Measurements from ENCODE around the gene OR10H4. TPM values are rescaled to one million over a fixed set of nuclear protein-coding genes. Genes with fewer than 3 reads are reported as not detected.

OR10H4 gene
- total RNA-seq, 1 donor from 2014 or later: not detected

DNA sequence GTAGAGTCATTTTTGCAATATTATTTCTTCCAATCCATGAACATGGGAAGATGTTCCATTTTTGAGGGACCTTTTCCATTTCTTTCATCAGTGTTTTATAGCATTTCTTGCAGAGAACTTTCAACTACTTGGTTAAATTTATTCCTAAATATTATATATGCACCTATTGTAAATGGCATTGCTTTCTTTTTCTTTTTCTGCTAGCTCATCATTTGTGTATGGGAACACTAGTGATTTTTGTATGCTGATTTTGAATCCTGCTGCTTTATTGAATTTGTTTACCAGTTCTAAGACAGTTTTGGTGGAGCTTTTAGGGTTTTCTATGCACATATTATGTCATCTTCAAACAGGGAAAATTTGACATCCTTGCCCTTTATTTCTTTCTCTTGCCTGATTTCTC lies 43.8 kb upstream of the OR10H4 start:
- Mint-ChIP-seq H3K27me3 (peaks cover 35% of the 10 kb centered on the region), H3K9me3 (peaks cover 4% of the 10 kb centered on the region), H3K4me3 (no peak overlapping the region), H3K27ac (no peak overlapping the region), H3K36me3 (ENCODE audit: low read depth) (no peaks in the 10 kb centered on the region), H3K4me1 (peaks cover 3% of the 10 kb centered on the region)
- ATAC-seq (ENCODE audit: low read depth) (no peak), DNase-seq (no peak)
- ChIA-PET POLR2A (no interaction called here), CTCF (no interaction called here)
- intact Hi-C loops (cut with micrococcal nuclease): no loop called here
- no peak for TF ChIP-seq CTCF (IDR thresholded peaks at IDR 0.05)

DNA sequence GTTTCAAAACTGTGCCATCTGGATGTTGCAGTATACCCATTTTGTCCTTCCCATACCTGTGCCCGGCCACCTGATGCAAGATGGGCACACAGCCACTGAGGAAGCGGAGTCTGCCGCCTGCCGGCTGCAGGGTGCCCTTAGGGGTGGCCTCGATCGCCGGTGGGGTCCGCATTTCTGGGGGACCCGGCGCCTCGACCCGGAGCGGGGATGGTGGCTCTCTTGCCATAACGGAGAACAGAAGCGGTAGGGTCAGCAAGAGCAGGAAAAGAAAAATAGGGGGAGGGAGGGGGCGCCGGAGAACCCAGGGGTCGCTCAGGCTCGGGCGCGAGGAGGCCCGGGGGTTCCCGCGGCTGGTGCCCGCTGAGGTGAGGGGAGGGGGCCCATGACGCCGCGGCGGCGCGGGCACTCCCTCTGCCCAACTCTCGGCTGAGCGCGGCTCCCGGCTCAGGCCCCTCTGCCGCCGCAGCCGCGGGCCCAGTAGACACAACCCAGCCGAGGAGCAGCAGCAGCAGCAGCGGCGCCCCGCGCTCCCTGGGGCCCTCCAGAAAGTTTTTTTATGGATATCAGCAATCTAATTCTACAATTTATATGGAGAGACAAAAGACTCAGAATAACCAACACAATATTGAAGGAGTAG lies 37.1 kb upstream of the OR10H4 start:
- POLR2A ChIA-PET: interaction anchor here (0.6 kb wide), 1 partner anchor 282 kb away, joined by 5 read pairs; no protein-coding TSS in a partner anchor
- no peaks in the 10 kb centered on the region for H3K36me3 Mint-ChIP-seq (ENCODE audit: low read depth)
- H3K4me1 Mint-ChIP-seq: peaks cover 2% of the 10 kb centered on the region
- CTCF ChIA-PET: no interaction called here
- TF ChIP-seq CTCF (IDR thresholded peaks at IDR 0.05): no peak
- H3K4me3 Mint-ChIP-seq: no peak overlapping the region
- intact Hi-C loops (cut with micrococcal nuclease): no loop called here
- H3K9me3 Mint-ChIP-seq: peaks cover 9% of the 10 kb centered on the region
- ATAC-seq (ENCODE audit: low read depth) (no peak), DNase-seq (no peak)
- H3K27me3 Mint-ChIP-seq: peaks cover 41% of the 10 kb centered on the region
- H3K27ac Mint-ChIP-seq: no peak overlapping the region

GRCh38 chr19:15913384-15913783 lies 35.4 kb upstream of the OR10H4 start:
- Mint-ChIP-seq H3K9me3 (peaks cover 7% of the 10 kb centered on the region), H3K4me3 (no peak overlapping the region), H3K4me1 (peaks cover 6% of the 10 kb centered on the region), H3K36me3 (ENCODE audit: low read depth) (no peaks in the 10 kb centered on the region), H3K27me3 (peaks cover 47% of the 10 kb centered on the region), H3K27ac (no peak overlapping the region)
- DNase-seq (no peak), ATAC-seq (ENCODE audit: low read depth) (no peak)
- intact Hi-C loops (cut with micrococcal nuclease): no loop called here
- CTCF ChIA-PET: no interaction called here
- no peak for TF ChIP-seq CTCF (IDR thresholded peaks at IDR 0.05)
- POLR2A ChIA-PET: no interaction called here

GRCh38 chr19:15913830-15914229 lies 35.0 kb upstream of the OR10H4 start:
- CTCF ChIA-PET: no interaction called here

GRCh38 chr19:15915109-15915508 lies 33.7 kb upstream of the OR10H4 start:
- Mint-ChIP-seq H3K27me3 (peaks cover 43% of the 10 kb centered on the region), H3K27ac (no peak overlapping the region), H3K9me3 (peaks cover 7% of the 10 kb centered on the region), H3K4me3 (no peak overlapping the region), H3K4me1 (peaks cover 6% of the 10 kb centered on the region), H3K36me3 (ENCODE audit: low read depth) (no peaks in the 10 kb centered on the region)
- intact Hi-C loops (cut with micrococcal nuclease): no loop called here
- DNase-seq (no peak), ATAC-seq (ENCODE audit: low read depth) (no peak)
- no peak for TF ChIP-seq CTCF (IDR thresholded peaks at IDR 0.05)
- POLR2A ChIA-PET: no interaction called here
- CTCF ChIA-PET: no interaction called here

More at GRCh38 chr19:15913830-15914229, 35.0 kb upstream of the OR10H4 start:
- no peak for TF ChIP-seq CTCF (IDR thresholded peaks at IDR 0.05)
- ATAC-seq (ENCODE audit: low read depth) (no peak), DNase-seq (no peak)
- Mint-ChIP-seq H3K27ac (no peak overlapping the region), H3K9me3 (peaks cover 7% of the 10 kb centered on the region), H3K27me3 (peaks cover 47% of the 10 kb centered on the region), H3K4me3 (no peak overlapping the region), H3K36me3 (ENCODE audit: low read depth) (no peaks in the 10 kb centered on the region), H3K4me1 (peaks cover 6% of the 10 kb centered on the region)
- POLR2A ChIA-PET: no interaction called here
- intact Hi-C loops (cut with micrococcal nuclease): no loop called here
